ENCODE data around the gene EYA2.

Gene EYA2

DNA sequence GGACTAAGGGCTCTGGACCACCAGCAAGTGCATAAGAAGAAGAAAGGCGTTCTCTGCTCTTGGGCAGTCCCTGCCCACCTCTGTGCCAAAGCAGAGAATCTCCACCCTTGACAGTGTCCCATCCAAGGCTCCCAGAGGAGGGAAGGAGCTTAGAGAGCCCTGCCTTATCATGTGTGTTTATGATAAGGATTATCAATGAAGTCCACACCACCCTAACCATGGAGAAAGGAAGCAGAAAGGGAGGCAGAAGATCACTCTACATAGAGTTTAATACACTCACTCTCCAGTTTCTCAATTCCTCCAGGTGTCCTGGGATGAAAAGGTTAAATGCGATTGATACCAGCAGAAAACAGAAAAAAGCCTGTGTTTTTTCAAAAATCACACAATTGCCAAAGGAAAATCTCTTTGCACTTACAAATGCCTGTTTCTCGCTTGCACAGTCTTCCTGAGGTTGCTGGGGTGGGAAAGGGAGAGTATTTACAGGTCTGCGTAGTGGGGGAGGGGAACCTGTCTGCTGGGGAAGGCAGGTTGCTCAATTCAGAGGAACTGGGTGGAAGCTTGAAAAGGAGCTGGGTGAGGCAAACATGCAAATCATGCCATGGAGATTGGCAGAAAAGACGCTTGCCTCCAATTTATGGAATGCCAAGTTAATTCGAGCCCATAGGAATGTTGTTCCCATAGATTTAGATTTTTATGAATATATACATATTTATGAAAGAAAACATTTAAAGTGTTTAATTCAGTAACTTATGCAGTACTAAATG is 104.0 kb downstream of the EYA2 start:
- H3K27ac ChIP-seq = no peak overlapping the region
- TF ChIP-seq CTCF (conservative IDR thresholded peaks at IDR 0.05) = no peak
- TF ChIP-seq ZFX (IDR thresholded peaks at IDR 0.05) = no peak

- H3K27ac ChIP-seq = no peak overlapping the region
- TF ChIP-seq CTCF (conservative IDR thresholded peaks at IDR 0.05) (no peak), ZFX (IDR thresholded peaks at IDR 0.05) (no peak)
Measured at GRCh38 chr20:46999801-47000465, 105.3 kb downstream of the EYA2 start.

- TF ChIP-seq CTCF (conservative IDR thresholded peaks at IDR 0.05) = no peak
Measured at GRCh38 chr20:47003223-47003622, 108.6 kb downstream of the EYA2 start.

DNA sequence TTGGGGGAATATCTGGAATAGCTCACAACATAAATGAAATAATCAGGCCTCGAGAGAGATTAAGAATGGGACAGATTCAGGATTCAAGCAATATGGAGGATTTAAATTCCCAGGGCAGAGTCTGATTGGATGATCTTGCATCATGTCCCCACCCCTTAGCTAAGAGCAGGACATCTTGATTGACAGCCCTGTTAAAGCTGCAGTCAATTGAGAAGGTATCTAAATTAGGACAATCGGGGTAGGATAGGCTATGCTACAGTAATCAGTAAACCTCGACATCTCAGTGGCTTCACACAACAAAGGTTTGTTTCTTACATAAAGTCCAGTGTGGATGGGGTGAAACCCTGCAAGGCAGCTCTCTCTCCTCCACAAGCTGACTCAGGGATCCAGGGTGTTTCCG is 109.5 kb downstream of the EYA2 start:
- no peak overlapping the region for H3K27ac ChIP-seq

More at GRCh38 chr20:47003223-47003622, 108.6 kb downstream of the EYA2 start:
- H3K27ac ChIP-seq = no peak overlapping the region

GRCh38 chr20:47007826-47008655 is 113.4 kb downstream of the EYA2 start:
- no peak for TF ChIP-seq ZFX (IDR thresholded peaks at IDR 0.05)
- TF ChIP-seq CTCF (conservative IDR thresholded peaks at IDR 0.05) = no peak
- H3K27ac ChIP-seq = peak overlapping the region; percentile 55

More for the DNA sequence above, 109.5 kb downstream of the EYA2 start:
- TF ChIP-seq ZFX (IDR thresholded peaks at IDR 0.05) = no peak
- TF ChIP-seq CTCF (conservative IDR thresholded peaks at IDR 0.05) = no peak

DNA sequence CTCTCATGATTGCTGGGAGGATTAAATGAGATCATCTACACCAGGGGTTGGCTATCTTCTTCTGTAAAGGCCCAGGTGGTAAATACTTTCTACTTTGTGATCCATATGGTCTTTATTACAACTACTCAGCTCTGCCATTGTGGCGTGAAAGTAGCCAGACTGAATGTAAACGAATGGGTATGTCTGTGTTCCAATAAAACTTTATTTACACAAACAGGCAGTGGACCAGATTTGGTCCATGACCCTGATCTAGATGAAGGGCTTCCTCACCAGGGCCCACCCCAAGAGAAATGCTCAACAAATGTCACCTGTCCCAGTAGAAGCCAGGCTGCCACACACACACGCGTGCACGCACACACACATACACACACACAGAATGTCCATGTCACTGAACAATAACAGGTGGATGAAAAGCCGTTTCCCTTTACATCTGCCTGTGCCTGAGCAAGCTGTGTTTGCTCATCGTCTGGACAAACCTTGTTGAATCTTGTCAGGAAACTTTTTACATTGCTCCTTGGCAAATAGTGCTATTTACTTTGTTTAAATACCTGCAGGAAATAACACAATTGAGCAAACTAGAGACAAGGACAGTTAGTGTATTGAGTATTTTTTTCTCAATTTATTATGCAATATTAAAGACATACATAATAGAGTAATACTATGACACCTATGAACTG is 114.3 kb downstream of the EYA2 start:
- TF ChIP-seq CTCF (conservative IDR thresholded peaks at IDR 0.05) = no peak
- no peak for TF ChIP-seq ZFX (IDR thresholded peaks at IDR 0.05)
- peak overlapping the region; percentile 55 for H3K27ac ChIP-seq

All from C4-2B (cell line).